GM18507 (cell line): Measurements from ENCODE around the gene CACNG3.
"Not testable (repeated sequence)": the region's sequence is repeated elsewhere in the genome, so short reads cannot be mapped to it uniquely, and the experiment has no call there.

Experiments used
- DNase-seq: peaks from one replicate; pipeline ENCODE4 v3.0.0; 2011; ENCODE audit warnings: low read depth; ENCODE audit not compliant: insufficient read length; ENCODE audit errors: extremely low spot score
- FAIRE-seq: peaks from 2 replicates; lab custom pipeline; 2011; peaks lifted over from hg19 to GRCh38; lab: Jason Lieb, UNC

Gene CACNG3

DNA sequence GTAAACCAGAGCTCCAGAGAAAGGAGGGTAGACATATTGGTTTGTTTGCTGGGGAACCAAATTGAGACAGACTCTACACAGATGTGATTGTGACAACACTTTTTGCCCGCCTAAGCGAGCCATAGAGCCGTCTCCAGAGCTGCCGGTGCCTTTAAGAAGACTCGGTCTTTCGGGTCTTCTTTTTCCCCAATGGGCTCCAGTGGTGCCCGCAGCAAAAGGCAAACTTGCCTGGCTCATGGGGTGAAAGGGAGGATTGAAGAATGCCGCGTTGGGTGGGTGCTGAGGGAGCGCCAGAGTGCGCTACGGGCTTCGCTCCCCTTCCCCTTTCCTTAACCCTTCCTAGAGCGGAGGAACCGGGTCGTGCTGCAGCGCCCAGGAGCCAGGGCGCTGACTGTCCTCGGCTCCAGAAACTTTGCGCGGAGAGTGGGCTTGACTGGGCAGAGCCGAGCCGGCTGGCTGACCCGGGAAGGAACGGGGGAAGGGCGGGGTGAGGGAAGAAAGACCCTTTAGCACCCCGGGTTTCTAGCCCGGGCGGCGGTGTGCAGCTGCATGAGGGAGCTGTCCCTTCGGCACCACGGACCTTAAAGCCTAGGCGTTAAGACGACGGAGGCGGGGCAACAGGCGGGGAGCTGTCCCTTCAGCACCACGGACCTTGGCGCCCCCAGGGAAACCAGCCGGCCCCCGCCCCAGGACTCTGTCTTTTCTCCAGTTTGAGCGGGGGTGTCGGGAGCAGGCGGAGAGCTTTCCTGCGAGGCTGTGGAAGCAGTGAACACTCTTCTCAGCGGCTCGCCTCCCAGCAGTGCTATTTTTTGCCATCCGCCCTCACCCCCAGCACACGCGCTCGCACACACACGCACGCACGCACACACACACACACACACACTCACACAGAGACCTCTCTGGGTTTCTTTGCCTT lies at the start of gene CACNG3:
Gene CACNG3, plus strand, starts transcription at position 880 of the 916 bp plus-strand sequence. CDS start 420 bp downstream, outside the sequence.
- FAIRE-seq (no peak), DNase-seq (peak; percentile 32)

GRCh38 chr16:24206926-24207325 lies 49.2 kb upstream of the CACNG3 start:
- FAIRE-seq = no peak
- DNase-seq = no peak

GRCh38 chr16:24208710-24209109 lies 47.4 kb upstream of the CACNG3 start:
- no peak for DNase-seq
- FAIRE-seq = no peak

- DNase-seq = no peak
- no peak for FAIRE-seq
Observed at GRCh38 chr16:24214992-24215391, 41.1 kb upstream of the CACNG3 start.

- no peak for FAIRE-seq
- no peak for DNase-seq
Observed at GRCh38 chr16:24216961-24217360, 39.2 kb upstream of the CACNG3 start.

DNA sequence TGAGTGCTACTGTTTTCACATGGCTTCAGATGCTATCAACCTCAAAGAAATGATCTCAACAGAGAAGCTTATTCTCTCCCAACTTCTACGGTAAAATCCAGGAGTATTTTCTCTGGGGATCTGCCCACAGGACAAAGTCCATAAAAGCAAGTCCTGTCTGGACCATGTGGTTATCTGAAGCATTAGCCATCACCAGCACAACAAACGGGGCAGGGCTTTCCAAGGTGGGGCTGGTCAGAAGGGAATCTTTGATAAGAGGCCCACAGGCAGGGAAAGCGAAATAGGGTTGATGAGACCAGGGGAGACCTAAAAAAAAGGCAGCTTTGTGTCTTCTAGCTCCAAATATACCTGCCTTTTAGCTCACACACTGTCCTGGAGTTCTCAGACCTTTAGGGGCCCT lies 38.7 kb upstream of the CACNG3 start:
- DNase-seq (no peak), FAIRE-seq (no peak)

GRCh38 chr16:24218299-24218698 lies 37.8 kb upstream of the CACNG3 start:
- FAIRE-seq = no peak

DNA sequence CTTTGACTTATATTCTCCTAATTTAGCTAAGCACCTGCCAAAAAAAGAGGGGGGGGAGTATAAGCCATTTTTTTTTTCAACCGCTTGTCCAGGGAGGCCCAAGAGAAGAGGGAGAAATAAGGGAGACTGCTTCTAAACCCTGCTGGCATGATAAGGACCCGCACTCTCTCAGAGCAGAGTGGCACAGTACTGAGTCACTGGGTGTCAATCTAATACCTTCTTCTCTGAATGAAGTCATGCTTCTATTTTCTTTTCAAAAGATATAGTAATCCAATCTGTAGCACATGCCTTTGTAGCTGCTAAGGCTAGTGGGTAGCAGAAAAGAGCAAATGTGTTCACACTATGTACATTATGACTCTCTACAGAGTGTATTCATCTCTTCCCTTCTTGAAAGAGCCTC lies 34.9 kb upstream of the CACNG3 start:
- no peak for DNase-seq
- FAIRE-seq = no peak

More at GRCh38 chr16:24218299-24218698, 37.8 kb upstream of the CACNG3 start:
- DNase-seq = no peak

DNA sequence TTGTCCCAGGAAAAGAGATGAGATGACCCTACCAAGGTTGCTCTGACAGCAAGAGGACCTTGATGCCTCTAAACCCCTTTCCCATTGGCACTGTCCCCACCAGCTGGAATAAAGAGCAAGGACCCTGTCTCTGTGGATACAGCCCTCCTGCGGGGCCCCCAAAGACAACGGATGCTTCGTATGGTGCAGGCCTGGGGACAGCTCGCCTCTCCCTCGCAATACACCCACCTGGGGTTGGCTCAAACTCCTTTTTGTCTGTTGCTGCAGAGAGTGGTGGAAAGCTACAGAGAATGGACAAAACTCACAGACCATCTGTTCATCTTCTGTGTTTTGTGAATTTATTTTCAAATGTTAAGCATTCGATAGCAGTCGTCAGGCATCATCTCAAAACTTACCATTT lies 27.6 kb upstream of the CACNG3 start:
- FAIRE-seq (no peak), DNase-seq (no peak)

GRCh38 chr16:24232936-24233335 lies 23.2 kb upstream of the CACNG3 start:
- FAIRE-seq (no peak), DNase-seq (no peak)

- DNase-seq (no peak), FAIRE-seq (no peak)
Observed at GRCh38 chr16:24234737-24235136, 21.4 kb upstream of the CACNG3 start.

GRCh38 chr16:24235806-24236205 lies 20.3 kb upstream of the CACNG3 start:
- FAIRE-seq = no peak
- no peak for DNase-seq

DNA sequence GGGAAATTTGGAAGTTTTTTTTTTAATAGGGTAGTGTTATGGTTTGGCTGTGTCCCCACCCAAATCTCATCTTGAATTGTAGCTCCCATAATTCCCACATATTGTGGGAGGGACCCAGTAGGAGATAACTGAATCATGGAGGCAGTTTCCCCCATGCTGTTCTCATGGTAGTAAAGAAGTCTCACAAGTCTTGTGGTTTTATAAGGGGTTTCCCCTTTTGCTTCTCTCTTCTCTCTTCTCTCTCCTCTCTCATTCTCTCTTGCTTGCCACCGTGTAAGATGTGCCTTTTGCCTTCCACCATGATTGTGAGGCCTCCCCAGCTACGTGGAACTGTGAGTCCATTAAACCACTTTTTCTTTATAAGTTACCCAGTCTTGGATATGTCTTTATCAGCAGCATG lies 17.3 kb upstream of the CACNG3 start:
- not testable (repeated sequence) for FAIRE-seq, DNase-seq

DNA sequence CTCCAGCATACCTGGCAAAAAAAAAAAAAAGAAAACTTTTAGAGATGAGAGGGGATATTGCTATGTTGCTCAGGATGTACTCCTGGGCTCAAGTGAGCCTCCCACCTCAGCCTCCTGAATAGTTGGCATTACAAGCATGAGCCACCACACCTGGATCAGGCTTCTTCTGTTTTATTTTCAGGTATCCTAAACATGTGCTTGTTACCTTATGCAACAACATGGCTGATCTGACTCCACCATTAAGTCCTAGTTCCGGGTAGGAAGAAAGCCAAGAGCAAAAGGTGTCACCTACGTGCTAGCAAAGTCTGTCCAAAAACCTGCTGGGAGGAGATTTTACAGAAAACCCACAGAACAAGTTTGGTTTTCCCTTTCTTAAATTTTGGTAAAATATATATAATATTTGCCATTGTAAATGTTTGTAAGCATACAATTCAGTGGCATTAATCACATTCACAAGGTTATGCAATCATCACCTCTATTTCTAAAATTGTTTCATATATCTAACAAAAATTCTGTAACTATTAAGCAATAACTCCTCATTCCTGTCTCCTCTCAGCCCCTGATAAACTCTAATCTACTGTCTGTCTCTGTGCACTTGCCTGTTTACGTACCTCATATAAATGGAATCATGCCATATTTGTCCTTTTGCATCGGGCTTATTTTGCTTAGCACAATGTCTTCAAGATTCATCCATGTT lies 9.1 kb upstream of the CACNG3 start:
- DNase-seq (no peak), FAIRE-seq (no peak)

- FAIRE-seq (peak; percentile 77), DNase-seq (peak; percentile 33)
Observed at GRCh38 chr16:24253192-24253591, 2.9 kb upstream of the CACNG3 start.

DNA sequence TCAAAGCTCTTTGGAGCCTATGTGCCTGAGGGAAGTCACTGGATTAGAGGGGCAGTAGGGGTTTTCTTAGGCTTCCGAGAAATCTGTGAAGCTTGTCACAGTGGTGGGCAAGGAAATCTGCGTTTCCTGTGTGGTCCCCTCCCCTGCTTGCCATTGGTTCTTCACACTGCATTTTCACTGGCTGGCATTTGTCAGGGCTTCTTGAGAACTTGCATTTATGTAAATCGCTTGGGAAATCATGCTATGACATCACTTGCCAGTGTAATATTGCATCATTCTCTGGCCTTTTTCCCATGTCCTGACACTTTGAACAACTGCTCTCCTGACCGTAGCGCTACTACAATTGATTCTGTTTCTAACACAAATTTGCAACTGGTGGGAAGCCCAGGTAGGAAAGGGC lies 1.8 kb downstream of the CACNG3 start:
- no peak for FAIRE-seq

GRCh38 chr16:24258791-24259190 lies 2.7 kb downstream of the CACNG3 start:
- no peak for DNase-seq
- no peak for FAIRE-seq

More for the DNA sequence above, 1.8 kb downstream of the CACNG3 start:
- no peak for DNase-seq

- DNase-seq (no peak), FAIRE-seq (no peak)
Observed at GRCh38 chr16:24262816-24263215, 6.7 kb downstream of the CACNG3 start.

DNA sequence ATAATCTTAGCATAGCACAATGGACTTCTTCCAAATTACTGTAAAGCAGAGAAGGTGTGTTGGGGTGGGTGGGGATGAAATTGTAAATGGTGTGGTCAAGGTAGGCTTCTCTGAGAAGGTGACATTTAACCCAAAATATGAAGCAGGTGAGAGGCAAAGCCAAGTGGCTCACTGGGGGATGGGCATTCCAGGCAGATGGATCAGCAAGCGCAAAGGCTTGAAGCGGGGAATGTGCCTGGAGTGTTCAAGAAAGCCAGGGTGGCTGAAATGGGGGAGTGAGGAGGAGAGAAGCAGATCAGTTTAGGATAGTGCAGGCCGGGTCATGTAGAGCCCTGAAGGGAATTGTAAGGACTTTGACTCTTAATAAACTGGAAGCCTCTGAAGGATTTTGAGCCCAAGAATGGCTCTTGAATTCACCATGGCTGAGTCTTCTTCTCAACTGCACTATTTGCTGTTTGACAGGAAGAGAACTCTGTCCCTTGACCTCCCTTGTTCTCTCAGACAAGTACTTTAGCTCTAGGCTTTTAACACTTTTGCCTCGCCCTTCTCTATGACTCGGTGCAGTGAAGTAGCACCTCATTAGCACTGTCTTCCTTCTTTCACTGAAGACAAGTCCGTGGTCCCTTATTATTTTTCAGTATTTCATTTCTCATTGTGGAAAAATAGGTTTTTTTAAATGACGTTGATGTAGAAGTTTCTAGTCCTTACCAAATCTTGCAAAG lies 14.7 kb downstream of the CACNG3 start:
- no peak for DNase-seq
- FAIRE-seq = no peak

GRCh38 chr16:24272379-24272778 lies 16.2 kb downstream of the CACNG3 start:
- no peak for DNase-seq

More at GRCh38 chr16:24272379-24272778, 16.2 kb downstream of the CACNG3 start:
- no peak for FAIRE-seq
